Stimulated activated naive CD8-positive, alpha-beta T cell treated with anti-CD3 and anti-CD28 coated beads, Interleukin-15, Interleukin-2, amounts not matched to agents 100 ng/mL and 50 ng/mL, for 24 hours (primary cell): ENCODE data around the gene IFI6.
A peak's percentile ranks its signal among the peaks of the same experiment; 100 is the strongest.
"Not testable (repeated sequence)": the region's sequence is repeated elsewhere in the genome, so short reads cannot be mapped to it uniquely, and the experiment has no call there.

Experiments used
- H3K27ac Mint-ChIP-seq: one replicate; pipeline ENCODE4 v1.8.0; 2021; ENCODE audit warnings: mild to moderate bottlenecking, mixed read lengths
- H3K27me3 Mint-ChIP-seq: one replicate; pipeline ENCODE4 v1.8.0; 2021; ENCODE audit warnings: mixed read lengths
- H3K36me3 Mint-ChIP-seq: one replicate; pipeline ENCODE4 v1.8.0; 2021; ENCODE audit warnings: low read depth, mixed read lengths
- H3K4me1 Mint-ChIP-seq: one replicate; pipeline ENCODE4 v1.8.0; 2021; ENCODE audit warnings: low read depth, mixed read lengths
- H3K4me3 Mint-ChIP-seq: one replicate; pipeline ENCODE4 v1.8.0; 2021; ENCODE audit warnings: mild to moderate bottlenecking, mixed read lengths
- H3K9me3 Mint-ChIP-seq: one replicate; pipeline ENCODE4 v1.8.0; 2021; ENCODE audit warnings: mixed read lengths

The IFI6 gene

GRCh38 chr1:27684176-27684575 lies 12.2 kb upstream of the IFI6 start:
- no peaks in the 10 kb centered on the region for H3K4me1 Mint-ChIP-seq
- H3K4me3 Mint-ChIP-seq, result no peak overlapping the region
- H3K9me3 Mint-ChIP-seq, result peaks cover 9% of the 10 kb centered on the region
- no peak overlapping the region for H3K27ac Mint-ChIP-seq
- no peaks in the 10 kb centered on the region for H3K27me3 Mint-ChIP-seq
- peaks cover 7% of the 10 kb centered on the region for H3K36me3 Mint-ChIP-seq

- H3K4me3 Mint-ChIP-seq, result no peak overlapping the region
- no peaks in the 10 kb centered on the region for H3K27me3 Mint-ChIP-seq
- no peaks in the 10 kb centered on the region for H3K4me1 Mint-ChIP-seq
- H3K36me3 Mint-ChIP-seq, result peaks cover 7% of the 10 kb centered on the region
- peaks cover 9% of the 10 kb centered on the region for H3K9me3 Mint-ChIP-seq
- H3K27ac Mint-ChIP-seq, result no peak overlapping the region
Measured at GRCh38 chr1:27682351-27682944, 10.5 kb upstream of the IFI6 start.

- not testable (repeated sequence) for H3K9me3 Mint-ChIP-seq, H3K4me3 Mint-ChIP-seq, H3K4me1 Mint-ChIP-seq, H3K27ac Mint-ChIP-seq, H3K36me3 Mint-ChIP-seq, H3K27me3 Mint-ChIP-seq
Measured at GRCh38 chr1:27681580-27681979, 9.6 kb upstream of the IFI6 start.

GRCh38 chr1:27680225-27680791 lies 8.3 kb upstream of the IFI6 start:
- H3K27me3 Mint-ChIP-seq, H3K36me3 Mint-ChIP-seq, H3K4me1 Mint-ChIP-seq, H3K9me3 Mint-ChIP-seq, H3K27ac Mint-ChIP-seq, H3K4me3 Mint-ChIP-seq: not testable (repeated sequence)

GRCh38 chr1:27678747-27679146 lies 6.8 kb upstream of the IFI6 start:
- Mint-ChIP-seq H3K27ac (no peak overlapping the region), H3K36me3 (peaks cover 7% of the 10 kb centered on the region), H3K4me1 (no peaks in the 10 kb centered on the region), H3K9me3 (peaks cover 9% of the 10 kb centered on the region), H3K27me3 (no peaks in the 10 kb centered on the region), H3K4me3 (no peak overlapping the region)

- Mint-ChIP-seq H3K4me1 (peaks cover 13% of the 10 kb centered on the region), H3K9me3 (peaks cover 2% of the 10 kb centered on the region), H3K4me3 (no peak overlapping the region), H3K36me3 (peaks cover 3% of the 10 kb centered on the region), H3K27ac (no peak overlapping the region), H3K27me3 (no peaks in the 10 kb centered on the region)
Measured at GRCh38 chr1:27676410-27676809, 4.4 kb upstream of the IFI6 start.

GRCh38 chr1:27672750-27673112 lies 739 bp upstream of the IFI6 start:
- Mint-ChIP-seq H3K4me3 (peak overlapping the region; percentile 90), H3K9me3 (no peaks in the 10 kb centered on the region), H3K27me3 (no peaks in the 10 kb centered on the region)

GRCh38 chr1:27669876-27670275 lies 2.1 kb downstream of the IFI6 start:
- H3K27me3 Mint-ChIP-seq, result no peaks in the 10 kb centered on the region
- H3K9me3 Mint-ChIP-seq, result no peaks in the 10 kb centered on the region
- H3K36me3 Mint-ChIP-seq, result peaks cover 9% of the 10 kb centered on the region
- H3K4me3 Mint-ChIP-seq, result peak overlapping the region; percentile 90
- no peak overlapping the region for H3K27ac Mint-ChIP-seq
- peaks cover 42% of the 10 kb centered on the region for H3K4me1 Mint-ChIP-seq

More at GRCh38 chr1:27672750-27673112, 739 bp upstream of the IFI6 start:
- Mint-ChIP-seq H3K36me3 (no peaks in the 10 kb centered on the region), H3K27ac (peak overlapping the region; percentile 91), H3K4me1 (peaks cover 37% of the 10 kb centered on the region)

- Mint-ChIP-seq H3K27me3 (no peaks in the 10 kb centered on the region), H3K36me3 (peaks cover 9% of the 10 kb centered on the region)
Measured at GRCh38 chr1:27668808-27669723, 2.9 kb downstream of the IFI6 start.

GRCh38 chr1:27668121-27668807 lies 3.7 kb downstream of the IFI6 start:
- no peaks in the 10 kb centered on the region for H3K9me3 Mint-ChIP-seq
- no peak overlapping the region for H3K4me3 Mint-ChIP-seq
- peaks cover 44% of the 10 kb centered on the region for H3K4me1 Mint-ChIP-seq
- H3K36me3 Mint-ChIP-seq, result peaks cover 9% of the 10 kb centered on the region
- H3K27me3 Mint-ChIP-seq, result no peaks in the 10 kb centered on the region
- H3K27ac Mint-ChIP-seq, result no peak overlapping the region

More at GRCh38 chr1:27668808-27669723, 2.9 kb downstream of the IFI6 start:
- Mint-ChIP-seq H3K4me1 (peaks cover 42% of the 10 kb centered on the region), H3K4me3 (peak overlapping the region; percentile 81), H3K9me3 (no peaks in the 10 kb centered on the region), H3K27ac (no peak overlapping the region)

- Mint-ChIP-seq H3K4me1 (peaks cover 46% of the 10 kb centered on the region), H3K36me3 (peaks cover 9% of the 10 kb centered on the region)
Measured at GRCh38 chr1:27666791-27667254, 5.2 kb downstream of the IFI6 start.

GRCh38 chr1:27666294-27666693 lies 5.7 kb downstream of the IFI6 start:
- H3K9me3 Mint-ChIP-seq, result no peaks in the 10 kb centered on the region
- no peak overlapping the region for H3K4me3 Mint-ChIP-seq
- H3K4me1 Mint-ChIP-seq, result peaks cover 47% of the 10 kb centered on the region
- no peak overlapping the region for H3K27ac Mint-ChIP-seq
- H3K27me3 Mint-ChIP-seq, result no peaks in the 10 kb centered on the region
- H3K36me3 Mint-ChIP-seq, result peaks cover 9% of the 10 kb centered on the region

More at GRCh38 chr1:27666791-27667254, 5.2 kb downstream of the IFI6 start:
- Mint-ChIP-seq H3K27me3 (no peaks in the 10 kb centered on the region), H3K9me3 (no peaks in the 10 kb centered on the region), H3K4me3 (no peak overlapping the region), H3K27ac (no peak overlapping the region)

GRCh38 chr1:27665016-27665651 lies 6.9 kb downstream of the IFI6 start:
- Mint-ChIP-seq H3K36me3 (peaks cover 9% of the 10 kb centered on the region), H3K9me3 (no peaks in the 10 kb centered on the region), H3K4me1 (peaks cover 48% of the 10 kb centered on the region), H3K4me3 (no peak overlapping the region), H3K27ac (no peak overlapping the region), H3K27me3 (no peaks in the 10 kb centered on the region)

- Mint-ChIP-seq H3K36me3 (peaks cover 9% of the 10 kb centered on the region), H3K4me3 (no peak overlapping the region), H3K27me3 (no peaks in the 10 kb centered on the region), H3K27ac (no peak overlapping the region), H3K9me3 (no peaks in the 10 kb centered on the region), H3K4me1 (peaks cover 44% of the 10 kb centered on the region)
Measured at GRCh38 chr1:27664291-27664690, 7.7 kb downstream of the IFI6 start.
